Peyer's patch (tissue), 4 donors: ENCODE data around the gene NCMAP. TPM values are rescaled to one million over a fixed set of nuclear protein-coding genes. Genes with fewer than 3 reads are reported as not detected.

ENCODE experiments used
- DNase-seq, 3 donors: peaks; one replicate each; pipeline ENCODE4 v3.0.0-alpha.2; 2017 to 2019
- H3K27ac ChIP-seq, 4 donors: fragments of 200-600 bp; sonication (generic); one replicate each; pipeline ENCODE4 v1.5.1; 2016 to 2019
- H3K27me3 ChIP-seq, 2 donors: fragments of 200-600 bp; sonication (generic); one replicate each; pipeline ENCODE4 v1.5.1; 2019
- H3K36me3 ChIP-seq, 3 donors: fragments of 200-600 bp; sonication (generic); one replicate each; pipeline ENCODE4 v1.5.1; 2016 to 2019
- H3K4me1 ChIP-seq, 4 donors: fragments of 200-600 bp; sonication (generic); one replicate each; pipeline ENCODE4 v1.5.1; 2016 to 2019
- H3K4me3 ChIP-seq, 4 donors: fragments of 200-600 bp; sonication (generic); 1 replicate in 3 of 4; 2 replicates in 1 of 4; pipeline ENCODE4 v1.5.1; 2016 to 2019; ENCODE audit warnings: mild to moderate bottlenecking in 1 of 4
- H3K9me3 ChIP-seq, 4 donors: fragments of 200-600 bp; sonication (generic); one replicate each; pipeline ENCODE4 v1.5.1; 2016 to 2019; ENCODE audit warnings: mild to moderate bottlenecking in 1 of 4
- CTCF ChIP-seq, 6 experiments: fragments of 450-650 bp in 4 of 6; fragments of 200-600 bp in 2 of 6; sonication (generic) in 1 of 6; IDR thresholded peaks; one replicate each; pipeline ENCODE4 v1.5.1; 2017 to 2019; ENCODE audit warnings: antibody characterized with exemption in 6 of 6, mild to moderate bottlenecking in 3 of 6, moderate library complexity in 1 of 6
- POLR2A ChIP-seq, 2 donors: fragments of 450-650 bp; IDR thresholded peaks; one replicate each; pipeline ENCODE4 v1.5.1; 2017; ENCODE audit warnings: antibody characterized with exemption in 2 of 2, mild to moderate bottlenecking in 2 of 2, moderate library complexity in 2 of 2
- total RNA-seq, 4 donors: library from RNA; depleted of rRNA; stranded (reverse); fragments of >200 nt; gene quantifications; one replicate each; pipeline ENCODE4 v1.1.0, GENCODE V29; 2016

NCMAP gene
- total RNA-seq, 4 donors from 2014 or later: 1.6 to 9.5 (median 4.2) TPM

GRCh38 chr1:24580756-24581155 lies 24.9 kb downstream of the NCMAP start:
- no peak for TF ChIP-seq POLR2A (IDR thresholded peaks at IDR 0.05)
- TF ChIP-seq CTCF (IDR thresholded peaks at IDR 0.05): no peak
- Histone ChIP-seq H3K4me1 (no peaks in the 10 kb centered on the region), H3K9me3 (no peaks in the 10 kb centered on the region), H3K4me3 (no peak overlapping the region), H3K36me3 (no peaks in the 10 kb centered on the region), H3K27ac (no peak overlapping the region), H3K27me3 (no peaks in the 10 kb centered on the region)
- DNase-seq: no peak

- no peak overlapping the region for H3K4me3 ChIP-seq
- H3K27me3 ChIP-seq: no peaks in the 10 kb centered on the region
- no peak overlapping the region for H3K27ac ChIP-seq
- no peaks in the 10 kb centered on the region for H3K4me1 ChIP-seq
- no peaks in the 10 kb centered on the region for H3K9me3 ChIP-seq
- TF ChIP-seq CTCF (IDR thresholded peaks at IDR 0.05) (no peak), POLR2A (IDR thresholded peaks at IDR 0.05) (no peak)
- H3K36me3 ChIP-seq: no peaks in the 10 kb centered on the region
- no peak for DNase-seq
These were observed 28.3 kb downstream of the NCMAP start for GRCh38 chr1:24584171-24584647.

GRCh38 chr1:24586119-24586518 lies 30.2 kb downstream of the NCMAP start:
- no peak overlapping the region for H3K27ac ChIP-seq
- TF ChIP-seq CTCF (IDR thresholded peaks at IDR 0.05) (no peak), POLR2A (IDR thresholded peaks at IDR 0.05) (no peak)
- no peaks in the 10 kb centered on the region for H3K36me3 ChIP-seq
- no peaks in the 10 kb centered on the region for H3K9me3 ChIP-seq
- no peaks in the 10 kb centered on the region for H3K4me1 ChIP-seq
- no peak overlapping the region for H3K4me3 ChIP-seq
- H3K27me3 ChIP-seq: no peaks in the 10 kb centered on the region
- DNase-seq: no peak

- peak in 2 of 3 donors; percentile 54 to 75 for DNase-seq
- H3K9me3 ChIP-seq: no peaks in the 10 kb centered on the region
- no peaks in the 10 kb centered on the region for H3K4me1 ChIP-seq
- TF ChIP-seq POLR2A (IDR thresholded peaks at IDR 0.05): no peak
- peak; percentile 58 to 92 (median 86) for TF ChIP-seq CTCF (IDR thresholded peaks at IDR 0.05)
- no peak overlapping the region for H3K27ac ChIP-seq
- no peaks in the 10 kb centered on the region for H3K36me3 ChIP-seq
- no peaks in the 10 kb centered on the region for H3K27me3 ChIP-seq
- no peak overlapping the region for H3K4me3 ChIP-seq
These were observed 31.3 kb downstream of the NCMAP start for GRCh38 chr1:24586970-24587820.

GRCh38 chr1:24588573-24588972 lies 32.7 kb downstream of the NCMAP start:
- Histone ChIP-seq H3K36me3 (no peaks in the 10 kb centered on the region), H3K9me3 (no peaks in the 10 kb centered on the region), H3K4me3 (no peak overlapping the region), H3K27ac (no peak overlapping the region), H3K27me3 (no peaks in the 10 kb centered on the region), H3K4me1 (no peaks in the 10 kb centered on the region)
- TF ChIP-seq CTCF (IDR thresholded peaks at IDR 0.05): no peak
- no peak for TF ChIP-seq POLR2A (IDR thresholded peaks at IDR 0.05)
- no peak for DNase-seq
